Ectodermal cell (in vitro differentiated cells): Measurements from ENCODE around the gene KCNQ1.

Experiments
- H3K27ac ChIP-seq: 2 replicates; pipeline ENCODE4 v1.7.0; 2013; ENCODE audit warnings: mild to moderate bottlenecking, low read depth, low read length; ENCODE audit not compliant: insufficient read depth, poor library complexity, severe bottlenecking
- H3K27me3 ChIP-seq: 2 replicates; pipeline ENCODE4 v1.7.0; 2013; ENCODE audit warnings: mild to moderate bottlenecking, low read length; ENCODE audit not compliant: insufficient read depth, control insufficient read depth, poor library complexity, severe bottlenecking
- H3K36me3 ChIP-seq: one replicate; pipeline ENCODE4 v1.7.0; 2013; ENCODE audit warnings: low read length; ENCODE audit not compliant: control insufficient read depth, insufficient read depth
- H3K4me1 ChIP-seq: one replicate; pipeline ENCODE4 v1.7.0; 2013; ENCODE audit warnings: low read length; ENCODE audit not compliant: control insufficient read depth, insufficient read depth
- H3K4me3 ChIP-seq: 2 replicates; pipeline ENCODE4 v1.7.0; 2013; ENCODE audit warnings: low read depth, low read length, control low read depth; ENCODE audit not compliant: insufficient read depth
- H3K9me3 ChIP-seq: 2 replicates; pipeline ENCODE4 v1.7.0; 2013; ENCODE audit warnings: mild to moderate bottlenecking, low read length, moderate library complexity; ENCODE audit not compliant: control insufficient read depth
- WGBS, 2 experiments: methylation state at CpG; one replicate each; pipeline ENCODE4 v1.1.7; 2013; ENCODE audit warnings: missing lambda C conversion rate in 2 of 2; 5-methylcytosine and 5-hydroxymethylcytosine counted together

KCNQ1 gene

DNA sequence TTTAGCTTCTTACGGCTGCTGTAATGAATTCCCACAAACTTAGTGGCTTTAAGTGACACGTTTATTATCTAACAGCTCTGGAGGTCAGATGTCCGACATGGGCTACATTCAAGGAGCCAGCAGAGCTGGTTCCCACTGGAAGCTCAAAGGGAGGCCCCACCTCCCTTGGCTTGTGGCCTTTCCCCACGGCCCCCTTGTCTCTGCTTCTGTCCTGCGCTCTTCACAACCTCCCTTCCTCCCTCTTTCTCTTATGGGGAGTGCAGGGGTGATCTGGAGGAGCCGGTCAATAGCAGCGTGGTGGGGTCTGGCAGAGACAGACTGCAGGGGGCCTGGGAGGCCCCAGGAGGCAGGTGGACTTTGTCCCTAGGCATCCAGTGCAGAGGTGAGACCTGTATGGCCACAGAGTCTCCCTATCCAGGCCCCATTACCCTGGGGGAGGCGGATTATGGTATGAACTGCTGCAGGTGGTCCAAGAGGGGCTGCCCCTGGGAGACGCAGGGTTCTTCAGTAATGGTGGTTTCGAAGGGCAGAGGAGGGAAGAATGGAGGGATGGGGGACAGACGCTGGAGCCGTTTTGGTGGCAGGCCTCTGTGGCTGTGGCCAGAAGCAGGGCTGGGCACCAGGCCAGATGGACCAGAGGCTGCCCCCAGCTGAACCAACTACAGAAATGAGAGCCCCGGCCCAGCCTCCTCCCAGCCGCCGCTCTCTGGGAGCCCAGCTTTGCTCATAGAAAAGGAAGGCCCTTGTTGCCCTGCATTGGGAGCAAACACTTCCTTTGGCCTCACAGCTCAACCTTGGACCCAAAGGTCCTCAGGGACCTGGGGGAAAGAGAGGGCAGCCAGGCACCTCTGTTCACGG, 285.7 kb downstream of the KCNQ1 start:
- Histone ChIP-seq H3K27ac (no peak overlapping the region), H3K4me3 (no peak overlapping the region), H3K9me3 (no peaks in the 10 kb centered on the region), H3K36me3 (no peaks in the 10 kb centered on the region), H3K27me3 (peaks cover 30% of the 10 kb centered on the region), H3K4me1 (peaks cover 24% of the 10 kb centered on the region)
- WGBS, 2 experiments: 88% methylated on average over 16 of the region's 16 CpGs

DNA sequence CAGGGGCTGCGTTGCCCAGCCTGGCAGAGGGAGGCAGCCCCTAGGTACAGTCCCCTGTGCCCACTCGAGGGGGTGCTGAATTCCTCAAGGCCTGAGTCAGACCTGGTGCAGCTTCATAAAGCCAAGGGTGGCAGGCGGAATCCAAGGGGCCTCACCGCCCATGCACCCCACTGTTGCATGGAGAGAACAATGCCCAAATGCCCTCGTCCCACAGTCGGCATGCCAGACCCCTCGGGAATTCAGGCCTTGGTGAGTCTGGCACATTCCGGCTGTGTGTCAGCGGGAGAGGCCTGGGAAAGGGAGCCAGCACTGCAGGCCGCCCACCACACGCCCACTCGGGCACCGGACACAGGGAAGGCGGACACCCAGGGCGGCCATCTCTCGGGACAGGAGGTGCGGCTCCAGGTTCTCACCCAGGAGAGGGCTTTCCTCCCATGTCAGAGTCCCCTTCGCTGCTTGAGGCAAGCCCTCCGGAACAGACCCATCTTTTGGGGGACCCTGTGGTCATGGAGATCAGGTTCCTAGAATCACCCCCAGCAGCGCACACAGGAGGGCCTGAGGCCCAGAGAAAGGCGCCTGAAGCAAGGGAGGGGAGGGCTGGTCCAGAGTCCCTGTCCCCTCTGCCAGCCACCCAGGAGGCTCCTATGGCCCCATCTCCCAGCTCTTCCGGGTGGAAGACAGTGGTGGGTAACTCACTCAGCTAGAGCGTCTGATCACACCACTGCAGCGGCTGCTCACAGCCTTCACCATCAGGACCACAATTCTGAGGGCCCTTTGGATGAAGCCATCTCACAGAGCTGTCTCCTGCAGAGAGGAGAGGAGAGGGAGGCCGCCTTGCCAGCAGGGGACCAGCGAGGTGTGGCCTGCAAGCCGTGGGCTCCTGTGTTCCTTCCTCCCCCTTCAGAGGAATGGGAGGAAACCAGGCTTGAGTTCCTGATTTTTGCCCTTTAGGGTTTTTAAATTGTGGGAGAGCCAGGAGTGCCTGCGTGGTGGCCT, 286.6 kb downstream of the KCNQ1 start:
- H3K4me1 ChIP-seq: peaks cover 24% of the 10 kb centered on the region
- no peak overlapping the region for H3K27ac ChIP-seq
- no peaks in the 10 kb centered on the region for H3K36me3 ChIP-seq
- WGBS, 2 experiments: 85 to 86% methylated on average over 28 of the region's 28 CpGs
- no peaks in the 10 kb centered on the region for H3K9me3 ChIP-seq
- H3K27me3 ChIP-seq: peaks cover 26% of the 10 kb centered on the region
- no peak overlapping the region for H3K4me3 ChIP-seq

DNA sequence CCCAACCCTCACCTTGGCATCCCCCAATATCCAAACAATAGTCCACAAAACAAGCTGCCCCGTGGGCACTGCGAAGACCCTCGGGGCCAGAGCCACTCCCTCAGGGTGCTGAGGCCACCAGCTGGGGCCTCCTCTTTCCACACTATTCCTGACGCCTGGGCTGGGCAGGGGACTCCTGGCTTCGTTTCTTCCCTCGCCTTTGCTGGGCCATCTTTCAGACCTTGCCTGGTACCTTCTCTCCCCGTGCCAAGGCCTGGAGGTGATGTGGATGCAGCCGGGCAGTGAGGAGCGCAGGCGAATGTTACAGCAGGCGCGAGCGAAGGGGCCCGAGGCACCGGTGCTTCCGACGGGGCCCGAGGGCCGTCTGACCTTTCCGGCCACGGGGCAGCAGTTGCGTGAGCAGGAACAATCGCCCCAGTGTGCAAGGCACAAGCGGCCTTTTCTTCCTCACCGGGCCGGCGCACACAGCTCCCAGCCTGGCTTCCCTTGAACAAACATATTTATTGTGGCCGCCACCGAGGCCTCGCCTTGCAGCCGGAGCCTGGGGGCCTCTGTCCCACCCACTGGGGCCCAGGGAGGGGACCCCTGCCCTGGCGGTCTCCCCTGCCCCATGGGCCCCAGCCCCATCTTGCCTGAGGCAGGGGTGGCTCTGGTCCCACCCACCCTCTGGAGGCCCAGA, 287.6 kb downstream of the KCNQ1 start:
- peaks cover 24% of the 10 kb centered on the region for H3K4me1 ChIP-seq
- H3K4me3 ChIP-seq: no peak overlapping the region
- H3K27ac ChIP-seq: no peak overlapping the region
- H3K36me3 ChIP-seq: no peaks in the 10 kb centered on the region
- peaks cover 21% of the 10 kb centered on the region for H3K27me3 ChIP-seq
- no peaks in the 10 kb centered on the region for H3K9me3 ChIP-seq
- WGBS, 2 experiments: 93 to 94% methylated on average over 32 of the region's 32 CpGs

DNA sequence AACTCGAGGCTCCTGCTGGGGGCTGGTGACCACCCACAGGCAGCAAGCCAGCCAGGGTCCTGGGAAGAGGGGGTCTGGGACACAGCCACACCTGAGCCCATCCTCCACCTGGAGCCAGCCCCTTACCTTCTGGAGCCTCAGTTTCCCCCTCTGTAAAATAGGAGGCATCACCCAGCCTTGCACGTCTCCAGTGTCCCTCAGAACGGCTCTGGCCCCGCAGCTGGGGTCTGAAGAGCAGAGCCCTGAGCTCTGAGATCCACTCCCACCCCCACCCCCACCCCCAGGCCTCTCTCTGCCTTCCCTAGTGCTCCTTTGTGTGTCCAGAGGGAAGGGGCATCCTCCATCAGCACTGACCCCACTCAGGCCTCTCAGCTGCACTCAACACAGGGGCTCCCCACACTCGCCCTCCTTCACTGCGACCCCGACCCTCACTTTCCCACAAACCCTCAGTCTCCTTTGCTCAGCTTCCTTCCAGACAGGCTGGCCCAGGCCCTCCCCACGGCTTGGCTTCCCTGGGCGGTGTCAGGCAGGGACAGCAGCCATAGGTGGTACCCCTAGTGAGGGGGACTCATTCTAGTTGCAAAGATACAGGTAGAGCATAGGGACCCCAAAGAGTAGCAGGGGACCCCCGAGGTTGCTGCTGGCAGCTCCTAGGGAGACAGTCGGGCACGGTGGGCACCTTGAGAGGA, 288.3 kb downstream of the KCNQ1 start:
- no peaks in the 10 kb centered on the region for H3K36me3 ChIP-seq
- H3K4me3 ChIP-seq: no peak overlapping the region
- peaks cover 16% of the 10 kb centered on the region for H3K27me3 ChIP-seq
- H3K27ac ChIP-seq: no peak overlapping the region
- H3K9me3 ChIP-seq: no peaks in the 10 kb centered on the region
- 87 to 93% methylated on average over 12 of the region's 12 CpGs for WGBS, 2 experiments
- peaks cover 29% of the 10 kb centered on the region for H3K4me1 ChIP-seq

DNA sequence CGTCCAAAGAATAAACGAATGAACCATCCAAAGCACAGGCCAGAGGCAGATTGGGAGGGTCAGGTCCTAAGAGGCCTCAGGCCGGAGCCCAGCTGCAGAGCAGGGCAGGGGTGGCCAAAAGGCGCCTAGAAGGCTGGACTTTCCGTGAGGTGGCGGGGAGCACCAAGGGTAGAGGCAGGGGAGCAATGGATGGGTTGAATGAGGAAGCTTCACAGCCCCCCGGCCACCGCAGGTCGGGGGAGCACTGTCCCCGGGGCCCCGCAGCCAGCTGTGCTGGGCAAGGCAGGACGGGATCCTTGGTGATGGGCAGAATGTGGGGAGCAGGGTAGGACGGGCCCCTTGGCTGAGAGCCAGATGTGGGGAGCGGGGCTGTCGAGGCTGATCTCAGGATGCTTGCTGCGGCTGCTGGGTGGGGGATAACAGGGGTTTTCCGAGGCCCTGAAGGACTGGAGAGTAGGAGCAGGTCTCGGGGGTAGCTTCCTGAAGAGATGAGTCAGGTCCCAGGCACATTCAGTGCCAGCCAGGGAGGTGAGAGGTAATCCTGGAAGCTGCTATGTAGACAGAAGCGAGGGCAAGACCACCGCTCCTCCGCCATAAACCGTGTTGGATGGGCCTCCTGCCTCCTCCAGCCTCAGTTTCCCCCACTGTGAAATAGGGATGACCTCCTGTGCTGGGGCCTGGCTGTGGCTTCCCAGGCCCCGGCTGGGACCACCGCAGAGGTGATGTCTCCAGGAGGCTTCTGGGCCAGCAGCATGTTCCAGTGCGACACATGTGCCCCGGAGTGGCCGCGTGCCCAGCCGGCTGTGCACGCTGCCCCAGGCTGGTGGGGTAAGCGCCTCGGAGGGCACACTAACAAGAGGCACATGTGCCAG, 289.6 kb downstream of the KCNQ1 start:
- WGBS, 2 experiments: 94% methylated on average over 32 of the region's 32 CpGs
- Histone ChIP-seq H3K27ac (no peak overlapping the region), H3K36me3 (no peaks in the 10 kb centered on the region), H3K4me3 (no peak overlapping the region), H3K27me3 (peaks cover 12% of the 10 kb centered on the region), H3K9me3 (no peaks in the 10 kb centered on the region), H3K4me1 (peaks cover 29% of the 10 kb centered on the region)

DNA sequence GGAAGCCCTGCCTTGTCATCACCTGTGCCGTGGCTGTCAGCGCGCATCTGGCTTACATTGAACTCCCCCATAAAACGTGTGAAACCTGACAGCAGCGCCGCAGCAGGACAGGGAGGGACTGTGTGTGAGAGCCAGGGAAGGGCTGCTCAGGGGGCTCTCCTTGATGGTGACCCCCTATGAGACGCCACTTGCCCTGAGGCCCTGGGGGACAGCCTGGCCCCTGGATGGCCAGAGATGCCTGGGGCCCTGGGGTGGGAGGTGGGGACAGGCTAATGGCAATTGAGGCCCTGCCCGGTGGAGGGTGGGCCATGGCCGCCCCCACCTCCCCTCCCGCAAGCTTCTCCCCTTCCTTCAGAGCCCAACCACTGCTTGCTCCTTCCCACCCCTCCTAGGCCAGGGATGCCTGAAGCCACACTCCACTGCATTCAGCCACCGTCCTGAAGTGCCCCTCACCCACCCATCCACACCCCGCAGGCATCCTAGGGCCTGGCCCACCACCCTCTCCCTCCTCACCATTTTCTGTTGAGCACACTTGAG, 290.3 kb downstream of the KCNQ1 start:
- H3K4me1 ChIP-seq: peaks cover 25% of the 10 kb centered on the region
- no peak overlapping the region for H3K4me3 ChIP-seq
- 91 to 93% methylated on average over 12 of the region's 12 CpGs for WGBS, 2 experiments
- H3K9me3 ChIP-seq: no peaks in the 10 kb centered on the region
- no peaks in the 10 kb centered on the region for H3K36me3 ChIP-seq
- H3K27me3 ChIP-seq: peaks cover 5% of the 10 kb centered on the region
- H3K27ac ChIP-seq: no peak overlapping the region

GRCh38 chr11:2736577-2737225, 291.9 kb downstream of the KCNQ1 start:
- WGBS, 2 experiments: 94 to 95% methylated on average over 21 of the region's 21 CpGs
- H3K27me3 ChIP-seq: no peaks in the 10 kb centered on the region
- H3K36me3 ChIP-seq: no peaks in the 10 kb centered on the region
- H3K9me3 ChIP-seq: no peaks in the 10 kb centered on the region
- no peak overlapping the region for H3K27ac ChIP-seq
- no peak overlapping the region for H3K4me3 ChIP-seq
- peaks cover 25% of the 10 kb centered on the region for H3K4me1 ChIP-seq

- no peaks in the 10 kb centered on the region for H3K9me3 ChIP-seq
- 89 to 92% methylated on average over 7 of the region's 7 CpGs for WGBS, 2 experiments
- H3K4me3 ChIP-seq: no peak overlapping the region
- no peak overlapping the region for H3K27ac ChIP-seq
- H3K4me1 ChIP-seq: peaks cover 29% of the 10 kb centered on the region
- no peaks in the 10 kb centered on the region for H3K27me3 ChIP-seq
- no peaks in the 10 kb centered on the region for H3K36me3 ChIP-seq
These were observed 292.4 kb downstream of the KCNQ1 start for GRCh38 chr11:2737226-2737590.
